Neural cell (in vitro differentiated cells): Measurements from ENCODE around the gene PSD2. TPM values are rescaled to one million over a fixed set of nuclear protein-coding genes. Genes with fewer than 3 reads are reported as not detected.
A peak's percentile ranks its signal among the peaks of the same experiment; 100 is the strongest.

ENCODE experiments used
- H2AFZ ChIP-seq: fragments of 200-600, 300-800 bp; sonication (generic), shearing (Covaris generic); 2 replicates; pipeline ENCODE4 v1.6.0; 2014; ENCODE audit warnings: low read depth, mild to moderate bottlenecking, antibody characterized with exemption, low read length, moderate library complexity
- H3F3A ChIP-seq: fragments of 200-600 bp; shearing (Covaris generic); 2 replicates; pipeline ENCODE4 v1.6.1; 2016; ENCODE audit warnings: mild to moderate bottlenecking, moderate library complexity, mixed read lengths, antibody characterized with exemption, low read length; ENCODE audit not compliant: insufficient read depth, poor library complexity, severe bottlenecking
- H3K27ac ChIP-seq: fragments of 200-600, 300-800 bp; sonication (generic), shearing (Covaris generic); 2 replicates; pipeline ENCODE4 v1.5.1; 2014; ENCODE audit warnings: mild to moderate bottlenecking, low read length, moderate library complexity
- H3K27me3 ChIP-seq: fragments of 300-800, 200-600 bp; sonication (generic), shearing (Covaris generic); 2 replicates; pipeline ENCODE4 v1.6.0; 2014; ENCODE audit warnings: mild to moderate bottlenecking, low read depth, low read length, moderate library complexity; ENCODE audit not compliant: insufficient read depth
- H3K36me3 ChIP-seq: fragments of 300-800, 200-600 bp; sonication (generic), shearing (Covaris generic); 2 replicates; pipeline ENCODE4 v1.5.1; 2014; ENCODE audit warnings: mild to moderate bottlenecking, antibody characterized with exemption, low read length, moderate library complexity; ENCODE audit not compliant: insufficient read depth
- H3K4me2 ChIP-seq: fragments of 300-800, 200-600 bp; sonication (generic), shearing (Covaris generic); 2 replicates; pipeline ENCODE4 v1.6.0; 2014; ENCODE audit warnings: mild to moderate bottlenecking, low read length
- H3K4me3 ChIP-seq: fragments of 300-800, 200-600 bp; sonication (generic), shearing (Covaris generic); 2 replicates; pipeline ENCODE4 v1.5.1; 2014; ENCODE audit warnings: mild to moderate bottlenecking, low read length, moderate library complexity
- H3K79me2 ChIP-seq: fragments of 200-600 bp; shearing (Covaris generic); replicated peaks from 2 replicates; pipeline ENCODE4 v1.6.0; 2014; ENCODE audit warnings: mild to moderate bottlenecking, low read length, moderate library complexity; ENCODE audit not compliant: insufficient read depth
- H3K9ac ChIP-seq: fragments of 300-800, 200-600 bp; sonication (generic), shearing (Covaris generic); 2 replicates; pipeline ENCODE4 v1.6.1; 2016; ENCODE audit warnings: mild to moderate bottlenecking, low read length, mixed read lengths
- H3K9me2 ChIP-seq: fragments of 200-600 bp; shearing (Covaris generic); 2 replicates; pipeline ENCODE4 v1.6.1; 2016; ENCODE audit warnings: mild to moderate bottlenecking, low read length, mixed read lengths; ENCODE audit not compliant: insufficient read depth
- H3K9me3 ChIP-seq: fragments of 200-600, 300-800 bp; sonication (generic), shearing (Covaris generic); 2 replicates; pipeline ENCODE4 v1.6.1; 2016; ENCODE audit warnings: mild to moderate bottlenecking, mixed run types, low read length, moderate library complexity, mixed read lengths
- H4K20me1 ChIP-seq: fragments of 200-600 bp; shearing (Covaris generic); 2 replicates; pipeline ENCODE4 v1.6.1; 2016; ENCODE audit warnings: mild to moderate bottlenecking, mixed run types; ENCODE audit not compliant: insufficient read depth
- CTCF ChIP-seq: fragments of 450-650 bp; IDR thresholded peaks from 2 replicates; pipeline ENCODE4 v1.5.1; 2014; ENCODE audit warnings: antibody characterized with exemption, mild to moderate bottlenecking, moderate library complexity; ENCODE audit not compliant: poor library complexity, severe bottlenecking
- EP300 ChIP-seq: fragments of 450-650 bp; conservative IDR thresholded peaks from 2 replicates; pipeline ENCODE4 v1.6.1; 2014; ENCODE audit warnings: antibody characterized with exemption, mild to moderate bottlenecking, moderate library complexity; ENCODE audit not compliant: poor library complexity, severe bottlenecking
- EZH2 ChIP-seq: fragments of 200-600, 300-800 bp; shearing (Covaris generic), sonication (generic); IDR thresholded peaks from 2 replicates; pipeline ENCODE4 v1.6.1; 2014; ENCODE audit warnings: antibody characterized with exemption, low read length, borderline replicate concordance, mild to moderate bottlenecking; ENCODE audit not compliant: insufficient read depth, poor library complexity, severe bottlenecking
- MXI1 ChIP-seq: fragments of 450-650 bp; conservative IDR thresholded peaks from 2 replicates; pipeline ENCODE4 v1.6.1; 2014; ENCODE audit warnings: antibody characterized with exemption, mild to moderate bottlenecking; ENCODE audit not compliant: poor library complexity, severe bottlenecking
- POLR2AphosphoS5 ChIP-seq: IDR thresholded peaks from 2 replicates; pipeline ENCODE4 v1.6.1; 2012
- RAD21 ChIP-seq: fragments of 450-650 bp; conservative IDR thresholded peaks from 2 replicates; pipeline ENCODE4 v1.6.1; 2014; ENCODE audit warnings: antibody characterized with exemption, mild to moderate bottlenecking, moderate library complexity
- REST ChIP-seq: IDR thresholded peaks from 2 replicates; pipeline ENCODE4 v1.6.1; 2012; ENCODE audit warnings: borderline replicate concordance
- SMC3 ChIP-seq: fragments of 450-650 bp; conservative IDR thresholded peaks from 2 replicates; pipeline ENCODE4 v1.6.1; 2014; ENCODE audit warnings: antibody characterized with exemption, mild to moderate bottlenecking, moderate library complexity; ENCODE audit not compliant: poor library complexity
- TAF1 ChIP-seq: IDR thresholded peaks from 2 replicates; pipeline ENCODE4 v1.6.1; 2012; ENCODE audit warnings: low read depth
- polyA plus RNA-seq: library from polyadenylated mRNA; depleted of rRNA; stranded (reverse); fragments of >200 nt; gene quantifications from 2 replicates; pipeline ENCODE4 v1.2.3, GENCODE V29; 2014

The PSD2 gene
- polyA plus RNA-seq, 1 donor from 2014 or later = 33.4 TPM

- Histone ChIP-seq H3K36me3 (no peaks in the 10 kb centered on the region), H4K20me1 (no peaks in the 10 kb centered on the region), H3K27ac (no peak overlapping the region), H3F3A (no peaks in the 10 kb centered on the region), H3K9ac (no peak overlapping the region), H3K9me3 (no peaks in the 10 kb centered on the region), H2AFZ (no peak overlapping the region), H3K4me2 (no peak overlapping the region), H3K27me3 (peaks cover 15% of the 10 kb centered on the region), H3K79me2 (peaks cover 34% of the 10 kb centered on the region), H3K4me3 (peak overlapping the region; percentile 97), H3K9me2 (no peaks in the 10 kb centered on the region)
- TF ChIP-seq SMC3 (no peak), TAF1 (no peak), RAD21 (no peak), REST (no peak), POLR2AphosphoS5 (no peak), EZH2 (no peak), EP300 (no peak), MXI1 (no peak), CTCF (no peak)
These were observed 3.3 kb downstream of the PSD2 start for GRCh38 chr5:139798883-139799282.

GRCh38 chr5:139799359-139799758, 3.8 kb downstream of the PSD2 start:
- Histone ChIP-seq H3F3A (no peaks in the 10 kb centered on the region), H3K4me3 (peak overlapping the region; percentile 97), H3K36me3 (no peaks in the 10 kb centered on the region), H4K20me1 (no peaks in the 10 kb centered on the region), H3K9me2 (no peaks in the 10 kb centered on the region), H3K79me2 (peaks cover 34% of the 10 kb centered on the region), H3K27me3 (peaks cover 10% of the 10 kb centered on the region), H3K4me2 (no peak overlapping the region), H2AFZ (no peak overlapping the region), H3K27ac (no peak overlapping the region), H3K9me3 (no peaks in the 10 kb centered on the region), H3K9ac (no peak overlapping the region)
- TF ChIP-seq CTCF (no peak), TAF1 (no peak), EP300 (no peak), EZH2 (no peak), POLR2AphosphoS5 (no peak), MXI1 (no peak), SMC3 (no peak), RAD21 (no peak), REST (no peak)
